Measurements from ENCODE around the gene ZNF44. TPM values are rescaled to one million over a fixed set of nuclear protein-coding genes. Genes with fewer than 3 reads are reported as not detected.

The ZNF44 gene
- total RNA-seq, 2 donors from 2014 or later, result 20.7 to 35.5 TPM

DNA sequence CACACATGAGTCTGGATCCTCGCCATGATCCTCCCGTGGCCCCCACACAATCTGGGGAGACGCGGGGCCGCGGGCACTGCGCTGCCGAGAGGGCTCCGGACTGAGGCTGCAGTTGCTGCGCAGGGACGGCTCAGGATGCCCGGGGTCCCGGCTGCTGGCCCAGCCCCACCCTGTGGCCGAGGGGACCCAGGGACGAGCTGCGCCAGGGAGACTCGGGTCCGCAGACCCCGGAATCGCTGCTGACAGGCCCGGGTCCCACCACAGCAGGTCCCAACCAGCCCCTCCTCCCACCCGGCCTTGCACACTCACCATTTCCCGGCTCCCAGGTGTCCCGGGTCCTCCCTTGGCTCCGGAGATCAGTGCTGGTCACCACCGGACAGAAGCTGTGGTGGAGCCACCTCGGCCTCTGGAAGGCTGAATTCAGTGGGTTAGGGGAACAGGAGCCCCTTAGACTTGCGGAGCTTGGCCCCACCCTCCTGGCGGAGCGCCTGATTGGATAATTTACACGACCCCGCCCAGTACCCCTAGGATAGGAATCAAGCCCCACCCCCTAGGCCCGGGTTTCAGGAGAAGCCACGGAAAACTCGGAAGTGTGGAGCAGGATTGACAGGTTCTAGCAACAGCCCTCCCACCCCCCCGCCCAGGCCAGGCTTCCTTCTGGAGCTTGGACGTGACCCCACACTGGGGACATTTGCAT lies 57.4 kb downstream of the ZNF44 start:
- H3K4me1 Mint-ChIP-seq, result no peaks in the 10 kb centered on the region
- no peaks in the 10 kb centered on the region for H3K27me3 Mint-ChIP-seq
- H3K9me3 ChIP-seq (ENCODE audit: control insufficient read depth, low read length, poor library complexity, severe bottlenecking), result peaks cover 6% of the 10 kb centered on the region
- no peak overlapping the region for H3K4me3 Mint-ChIP-seq
- H3K36me3 Mint-ChIP-seq (ENCODE audit: low read depth), result peaks cover 9% of the 10 kb centered on the region
- DNase-seq (no peak), ATAC-seq (no peak)
- H3K27ac Mint-ChIP-seq, result no peak overlapping the region

DNA sequence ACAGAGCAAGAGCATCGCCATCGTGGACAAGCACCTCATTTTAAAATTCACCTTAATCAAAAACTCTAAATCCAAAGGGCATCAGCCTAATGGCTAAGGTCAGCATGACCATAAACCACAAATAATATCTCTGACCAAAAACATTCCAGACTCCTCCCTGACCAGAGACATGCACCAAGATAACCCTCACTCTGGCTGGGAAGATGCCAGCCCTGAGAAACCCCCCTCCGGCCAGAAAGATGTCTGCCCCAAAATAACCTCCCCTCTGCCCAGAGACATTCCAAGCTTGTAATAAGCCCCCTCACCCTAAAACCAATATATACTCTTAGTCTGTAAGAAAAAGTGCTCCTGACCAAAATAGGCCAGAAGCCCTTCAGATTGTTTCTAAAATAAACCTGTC lies 61.7 kb downstream of the ZNF44 start:
- H3K27ac Mint-ChIP-seq, result no peak overlapping the region
- ATAC-seq (no peak), DNase-seq (no peak)
- no peaks in the 10 kb centered on the region for H3K27me3 Mint-ChIP-seq
- H3K4me1 Mint-ChIP-seq, result no peaks in the 10 kb centered on the region
- peaks cover 6% of the 10 kb centered on the region for H3K9me3 ChIP-seq (ENCODE audit: control insufficient read depth, low read length, poor library complexity, severe bottlenecking)
- no peak overlapping the region for H3K4me3 Mint-ChIP-seq
- peaks cover 8% of the 10 kb centered on the region for H3K36me3 Mint-ChIP-seq (ENCODE audit: low read depth)

DNA sequence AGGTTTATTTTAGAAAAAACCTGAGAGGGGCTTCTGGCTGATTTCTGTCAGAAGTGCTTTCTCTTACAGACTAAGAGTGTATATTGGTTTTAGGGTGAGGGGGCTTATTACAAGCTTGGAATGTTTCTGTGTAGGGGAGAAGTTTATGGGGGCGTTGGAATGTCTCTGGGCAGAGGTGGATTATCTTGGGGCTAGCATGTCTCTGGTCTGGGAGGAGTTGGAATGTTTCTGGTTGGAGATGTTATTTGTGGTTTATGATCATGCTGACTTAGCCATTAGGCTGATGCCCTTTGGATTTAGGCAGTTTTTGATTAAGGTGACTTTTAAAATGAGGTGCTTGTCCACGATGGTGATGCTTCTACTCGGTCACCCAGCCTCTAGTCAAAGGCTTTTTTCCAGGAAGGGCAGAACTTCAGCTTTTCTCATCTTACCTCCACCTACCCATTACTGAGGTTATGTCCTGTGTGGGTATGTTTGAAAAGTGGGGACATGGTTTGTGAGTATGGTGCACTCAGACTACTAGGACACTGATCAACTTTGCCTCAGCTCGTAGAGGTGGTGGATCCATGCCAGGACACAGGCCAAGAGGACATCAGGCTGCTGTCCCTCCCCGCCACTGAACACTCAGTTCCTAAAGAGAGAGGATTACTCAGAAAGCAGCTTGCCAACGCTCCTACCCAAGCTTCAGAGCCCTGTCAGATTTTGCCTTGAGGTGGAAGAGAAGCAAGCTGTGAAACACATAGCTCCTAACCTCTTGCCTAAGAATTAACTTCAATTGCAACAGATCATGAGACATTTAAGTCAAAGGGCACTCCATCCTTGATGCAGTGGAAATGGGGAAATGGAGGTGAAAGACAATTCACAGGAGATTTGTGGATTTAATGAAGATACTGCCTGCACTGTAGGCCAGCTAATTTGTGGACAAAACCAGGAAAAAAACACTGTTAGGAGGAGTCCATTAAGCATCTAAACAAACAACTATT lies 63.6 kb downstream of the ZNF44 start:
- ATAC-seq (no peak), DNase-seq (no peak)
- Mint-ChIP-seq H3K27me3 (no peaks in the 10 kb centered on the region), H3K27ac (no peak overlapping the region), H3K36me3 (ENCODE audit: low read depth) (peaks cover 8% of the 10 kb centered on the region), H3K4me3 (no peak overlapping the region), H3K4me1 (no peaks in the 10 kb centered on the region)
- H3K9me3 ChIP-seq (ENCODE audit: control insufficient read depth, low read length, poor library complexity, severe bottlenecking), result peaks cover 6% of the 10 kb centered on the region

DNA sequence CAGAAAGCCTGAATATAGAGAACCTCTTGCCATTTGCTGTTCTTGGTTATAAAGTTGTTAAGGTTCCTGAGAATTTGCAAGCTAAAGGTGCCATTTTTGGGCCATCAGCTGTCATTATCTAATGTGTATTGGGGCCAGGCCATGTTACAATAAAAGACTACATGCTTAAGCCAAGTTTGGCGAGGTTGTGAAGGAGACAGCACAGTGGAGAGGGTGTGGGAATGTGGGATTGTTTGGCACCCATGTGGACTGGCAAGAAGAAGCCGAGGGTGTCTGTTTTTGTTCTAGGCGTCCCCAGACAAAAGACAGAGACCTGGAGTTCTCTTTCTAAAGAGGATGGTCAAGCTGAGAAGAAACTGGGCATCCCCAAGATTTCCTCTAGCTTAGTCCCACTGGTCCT lies 64.7 kb downstream of the ZNF44 start:
- Mint-ChIP-seq H3K36me3 (ENCODE audit: low read depth) (peaks cover 8% of the 10 kb centered on the region), H3K4me1 (no peaks in the 10 kb centered on the region), H3K4me3 (no peak overlapping the region), H3K27ac (no peak overlapping the region), H3K27me3 (no peaks in the 10 kb centered on the region)
- ATAC-seq, result no peak
- DNase-seq, result no peak
- peaks cover 3% of the 10 kb centered on the region for H3K9me3 ChIP-seq (ENCODE audit: control insufficient read depth, low read length, poor library complexity, severe bottlenecking)

DNA sequence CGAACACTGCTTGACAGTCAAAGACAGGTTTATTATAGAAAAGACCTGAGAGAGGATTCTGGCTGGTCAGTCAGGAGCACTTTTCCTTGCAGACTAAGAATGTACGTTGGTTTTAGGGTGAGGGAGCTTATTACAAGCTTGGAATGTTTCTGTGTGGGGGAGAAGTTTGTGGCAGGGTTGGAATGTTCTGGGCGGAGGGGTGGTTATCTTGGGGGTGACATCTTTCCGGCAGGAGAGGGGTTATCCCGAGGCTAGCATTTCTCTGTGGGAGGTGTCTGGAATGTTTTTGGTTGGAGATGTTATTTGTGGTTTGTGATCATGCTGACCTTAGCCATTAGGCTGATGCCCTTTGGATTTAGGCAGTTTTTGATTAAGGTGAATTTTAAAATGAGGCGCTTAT lies 70.0 kb downstream of the ZNF44 start:
- no peaks in the 10 kb centered on the region for H3K9me3 ChIP-seq (ENCODE audit: control insufficient read depth, low read length, poor library complexity, severe bottlenecking)
- ATAC-seq (no peak), DNase-seq (no peak)
- Mint-ChIP-seq H3K4me1 (no peaks in the 10 kb centered on the region), H3K27ac (no peak overlapping the region), H3K27me3 (no peaks in the 10 kb centered on the region), H3K4me3 (no peak overlapping the region), H3K36me3 (ENCODE audit: low read depth) (peaks cover 2% of the 10 kb centered on the region)

DNA sequence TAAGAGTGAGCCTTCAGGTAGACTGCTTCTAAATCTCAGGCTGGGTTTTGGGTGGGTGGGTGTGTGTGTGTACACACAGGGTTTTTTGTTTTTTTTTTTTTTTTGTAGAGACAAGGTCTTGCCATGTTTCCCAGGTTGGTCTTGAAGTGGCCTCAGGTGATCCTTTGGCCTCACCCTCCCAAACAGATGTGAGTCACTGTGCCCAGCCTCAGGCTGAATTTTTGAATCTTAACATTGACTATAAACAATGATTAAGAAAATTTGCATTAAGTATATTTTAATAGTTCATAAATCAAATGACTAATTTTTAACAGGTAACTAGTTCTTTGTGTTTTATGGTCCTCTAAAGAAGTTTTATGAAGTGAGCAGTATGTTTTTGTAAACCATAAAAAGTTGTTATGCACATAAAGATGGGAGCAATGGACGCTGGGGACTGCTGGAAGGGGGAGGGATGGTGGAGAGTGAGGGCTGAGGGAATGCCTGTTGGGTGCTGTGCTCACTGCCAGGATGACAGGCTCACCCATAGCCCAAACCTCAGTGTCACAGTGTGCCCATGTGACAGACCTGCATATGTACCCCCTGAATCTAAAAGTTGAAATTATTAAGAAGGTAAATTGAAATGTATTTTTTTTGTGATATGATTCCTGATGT lies 71.6 kb downstream of the ZNF44 start:
- no peak for ATAC-seq
- Mint-ChIP-seq H3K36me3 (ENCODE audit: low read depth) (peaks cover 4% of the 10 kb centered on the region), H3K4me3 (no peak overlapping the region), H3K4me1 (no peaks in the 10 kb centered on the region), H3K27ac (no peak overlapping the region), H3K27me3 (no peaks in the 10 kb centered on the region)
- peaks cover 3% of the 10 kb centered on the region for H3K9me3 ChIP-seq (ENCODE audit: control insufficient read depth, low read length, poor library complexity, severe bottlenecking)
- no peak for DNase-seq

Other genes starting within 250 kb of the ZNF44 start
- gene ZNF878, start 241.9 kb downstream of the ZNF44 start, total RNA-seq, result not detected
- gene ZNF844, start 230.2 kb downstream of the ZNF44 start, total RNA-seq, result 1 to 10 TPM; 4.7 to 9.7 TPM
- 1 to 10 TPM; 1.3 to 1.6 TPM for gene ZNF20, start 154.5 kb downstream of the ZNF44 start, total RNA-seq
- gene ZNF625, start 138.1 kb downstream of the ZNF44 start, total RNA-seq, result 1 to 10 TPM in 1 of 2 donors, under 1 TPM in 1; 0.75 to 1.4 TPM
- 10 to 100 TPM; 26.9 to 32.0 TPM for gene ZNF136, start 131.8 kb downstream of the ZNF44 start, total RNA-seq
- 1 to 10 TPM; 1.1 to 2.3 TPM for gene ZNF563, start 38.8 kb upstream of the ZNF44 start, total RNA-seq
- gene ZNF442, start 70.8 kb upstream of the ZNF44 start, total RNA-seq, result under 1 TPM; 0.29 to 0.97 TPM
- 1 to 10 TPM; 1.5 to 1.7 TPM for gene ZNF799, start 106.4 kb upstream of the ZNF44 start, total RNA-seq
- gene ZNF443, start 146.1 kb upstream of the ZNF44 start, total RNA-seq, result 1 to 10 TPM; 2.3 to 2.6 TPM
- gene ZNF709, start 189.9 kb upstream of the ZNF44 start, total RNA-seq, result 1 to 10 TPM; 1.5 to 1.6 TPM